Mesothelial cell of epicardium (in vitro differentiated cells): ENCODE measurements around the gene LAMA2. TPM values are rescaled to one million over a fixed set of nuclear protein-coding genes. Genes with fewer than 3 reads are reported as not detected.

ENCODE experiments used
- DNase-seq, 2 experiments: peaks; one replicate each; pipeline ENCODE4 v3.0.0; 2021; ENCODE audit warnings: low spot score in 2 of 2; ENCODE audit not compliant: unreplicated experiment in 2 of 2
- H3K27ac Mint-ChIP-seq: 2 replicates; pipeline ENCODE4 v1.8.0; 2021; ENCODE audit warnings: mixed read lengths
- H3K27me3 Mint-ChIP-seq: 2 replicates; pipeline ENCODE4 v1.8.0; 2021; ENCODE audit warnings: low read depth, mixed read lengths
- H3K36me3 Mint-ChIP-seq: 2 replicates; pipeline ENCODE4 v1.8.0; 2021; ENCODE audit warnings: mixed read lengths
- H3K4me1 Mint-ChIP-seq: 2 replicates; pipeline ENCODE4 v1.8.0; 2021; ENCODE audit warnings: mixed read lengths
- H3K4me3 Mint-ChIP-seq: 2 replicates; pipeline ENCODE4 v1.8.0; 2021; ENCODE audit warnings: mild to moderate bottlenecking, moderate library complexity, mixed read lengths
- H3K9me3 Mint-ChIP-seq: 2 replicates; pipeline ENCODE4 v1.8.0; 2021; ENCODE audit warnings: mixed read lengths
- CTCF ChIP-seq: fragments of 200-600 bp; sonication (generic); IDR thresholded peaks from one replicate; pipeline ENCODE4 v1.5.0; 2021; ENCODE audit warnings: antibody characterized with exemption; ENCODE audit not compliant: unreplicated experiment
- total RNA-seq: library from RNA; stranded (reverse); gene quantifications from 3 replicates; pipeline ENCODE4 v1.2.1, GENCODE V29; 2021

Gene LAMA2
- total RNA-seq, 1 donor from 2014 or later = 63.2 TPM

GRCh38 chr6:129370268-129370916 is 487.5 kb downstream of the LAMA2 start:
- Mint-ChIP-seq H3K27me3 (no peaks in the 10 kb centered on the region), H3K9me3 (peaks cover 6% of the 10 kb centered on the region), H3K4me3 (peak overlapping the region; percentile 42), H3K4me1 (peaks cover 23% of the 10 kb centered on the region), H3K27ac (peak overlapping the region; percentile 41), H3K36me3 (peaks cover 12% of the 10 kb centered on the region)
- peak; percentile 89 for TF ChIP-seq CTCF
- peak in 1 of 2 experiments; percentile 55 for DNase-seq

GRCh38 chr6:129381885-129382284 is 498.9 kb downstream of the LAMA2 start:
- Mint-ChIP-seq H3K36me3 (peaks cover 10% of the 10 kb centered on the region), H3K4me1 (peaks cover 2% of the 10 kb centered on the region), H3K27me3 (peaks cover 2% of the 10 kb centered on the region), H3K9me3 (peaks cover 6% of the 10 kb centered on the region), H3K4me3 (no peak overlapping the region), H3K27ac (no peak overlapping the region)
- DNase-seq = no peak
- no peak for TF ChIP-seq CTCF

GRCh38 chr6:129382916-129383315 is 500.0 kb downstream of the LAMA2 start:
- Mint-ChIP-seq H3K36me3 (peaks cover 14% of the 10 kb centered on the region), H3K4me3 (no peak overlapping the region), H3K27ac (no peak overlapping the region), H3K9me3 (peaks cover 13% of the 10 kb centered on the region), H3K27me3 (peaks cover 2% of the 10 kb centered on the region), H3K4me1 (peaks cover 2% of the 10 kb centered on the region)
- TF ChIP-seq CTCF = no peak
- DNase-seq = no peak

- H3K27me3 Mint-ChIP-seq = peaks cover 2% of the 10 kb centered on the region
- TF ChIP-seq CTCF = no peak
- no peak overlapping the region for H3K4me3 Mint-ChIP-seq
- H3K9me3 Mint-ChIP-seq = peaks cover 8% of the 10 kb centered on the region
- H3K4me1 Mint-ChIP-seq = peaks cover 4% of the 10 kb centered on the region
- H3K36me3 Mint-ChIP-seq = peaks cover 11% of the 10 kb centered on the region
- no peak overlapping the region for H3K27ac Mint-ChIP-seq
- DNase-seq = no peak
These were observed 502.2 kb downstream of the LAMA2 start for GRCh38 chr6:129385117-129385516.

GRCh38 chr6:129390900-129391299 is 508.0 kb downstream of the LAMA2 start:
- Mint-ChIP-seq H3K27ac (no peak overlapping the region), H3K9me3 (peaks cover 8% of the 10 kb centered on the region), H3K27me3 (no peaks in the 10 kb centered on the region), H3K4me3 (no peak overlapping the region), H3K36me3 (peaks cover 8% of the 10 kb centered on the region), H3K4me1 (peaks cover 7% of the 10 kb centered on the region)
- DNase-seq = no peak
- TF ChIP-seq CTCF = no peak
